ENCODE data around the gene PLCD3.

- TF ChIP-seq POLR2AphosphoS5 (IDR thresholded peaks at IDR 0.05; ENCODE audit: low read depth, low read length) (no peak), POU2F2 (IDR thresholded peaks at IDR 0.05; ENCODE audit: low read depth, low read length) (no peak)
Measured at GRCh38 chr17:45149037-45149668, 16.8 kb upstream of the PLCD3 start.
